BJ (cell line): ENCODE data around the gene BCOR. TPM values are rescaled to one million over a fixed set of nuclear protein-coding genes. Genes with fewer than 3 reads are reported as not detected.

ENCODE experiments used
- CTCF ChIA-PET: fragments of 350-600 bp; formaldehyde crosslinking; extraction: SDS; loops from one replicate; lab custom pipeline; 2021; ENCODE audit warnings: antibody characterized with exemption, inconsistent platforms; lab: Yijun Ruan, JAX
- POLR2A ChIA-PET: fragments of 300-600 bp; sonication (Branson Sonifier 250); formaldehyde crosslinking; extraction: SDS; loops from one replicate; lab custom pipeline; 2021; ENCODE audit warnings: antibody characterized with exemption; lab: Charles Lee
- DNase-seq: peaks from one replicate; pipeline ENCODE4 v3.0.0-alpha.2; 2011; ENCODE audit warnings: low read depth
- H3K27me3 ChIP-seq: 2 replicates; pipeline ENCODE4 v1.6.0; 2011; ENCODE audit warnings: low read length; ENCODE audit not compliant: control insufficient read depth, insufficient read depth
- H3K36me3 ChIP-seq: 2 replicates; pipeline ENCODE4 v1.5.1; 2011; ENCODE audit warnings: low read length; ENCODE audit not compliant: control insufficient read depth, insufficient read depth
- H3K4me3 ChIP-seq: 2 replicates; pipeline ENCODE4 v1.5.1; 2011; ENCODE audit warnings: low read depth, mild to moderate bottlenecking, control low read depth, low read length
- polyA plus RNA-seq: library from polyadenylated mRNA; depleted of rRNA; stranded (reverse); fragments of >200 nt; gene quantifications from 2 replicates; pipeline ENCODE4 v1.2.3, GENCODE V29; 2011
- TF ChIP-seq, protein P1 (sequence below): IDR thresholded peaks from 2 replicates; pipeline ENCODE4 v1.5.1; 2011; ENCODE audit warnings: low read depth, mild to moderate bottlenecking, control low read depth, inconsistent platforms, low read length, moderate library complexity; ENCODE audit not compliant: insufficient read depth

The BCOR gene
- polyA plus RNA-seq, 1 experiment = 5.6 TPM

DNA sequence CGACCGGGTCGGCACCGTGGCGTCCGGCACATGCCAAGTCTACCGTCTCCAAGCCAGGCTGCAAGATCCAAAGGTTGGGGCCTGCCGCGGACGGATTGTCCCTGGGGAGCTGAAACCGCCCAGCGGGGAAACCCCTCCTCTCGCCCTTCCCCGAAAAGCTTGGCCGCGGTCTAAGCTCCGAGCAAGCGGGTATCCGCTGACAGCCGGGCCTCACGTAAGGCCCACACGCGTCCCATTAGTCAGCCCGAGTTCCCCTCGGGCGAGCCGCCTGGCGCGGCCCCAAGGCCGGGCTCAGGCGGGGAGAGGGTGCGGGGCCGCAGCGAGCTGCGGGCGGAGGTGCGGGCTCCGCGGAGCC lies 6.8 kb upstream of the BCOR start:
- CTCF ChIA-PET = interaction anchor here (0.8 to 1.1 kb wide), 3 partner anchors 84 to 452 kb away, joined by 3 to 4 read pairs (median 3); no protein-coding TSS in a partner anchor
- Histone ChIP-seq H3K27me3 (no peaks in the 10 kb centered on the region), H3K36me3 (no peaks in the 10 kb centered on the region), H3K4me3 (peak overlapping the region; percentile 42)
- no peak for DNase-seq
- POLR2A ChIA-PET = no interaction called here
- TF ChIP-seq, protein P1, sequence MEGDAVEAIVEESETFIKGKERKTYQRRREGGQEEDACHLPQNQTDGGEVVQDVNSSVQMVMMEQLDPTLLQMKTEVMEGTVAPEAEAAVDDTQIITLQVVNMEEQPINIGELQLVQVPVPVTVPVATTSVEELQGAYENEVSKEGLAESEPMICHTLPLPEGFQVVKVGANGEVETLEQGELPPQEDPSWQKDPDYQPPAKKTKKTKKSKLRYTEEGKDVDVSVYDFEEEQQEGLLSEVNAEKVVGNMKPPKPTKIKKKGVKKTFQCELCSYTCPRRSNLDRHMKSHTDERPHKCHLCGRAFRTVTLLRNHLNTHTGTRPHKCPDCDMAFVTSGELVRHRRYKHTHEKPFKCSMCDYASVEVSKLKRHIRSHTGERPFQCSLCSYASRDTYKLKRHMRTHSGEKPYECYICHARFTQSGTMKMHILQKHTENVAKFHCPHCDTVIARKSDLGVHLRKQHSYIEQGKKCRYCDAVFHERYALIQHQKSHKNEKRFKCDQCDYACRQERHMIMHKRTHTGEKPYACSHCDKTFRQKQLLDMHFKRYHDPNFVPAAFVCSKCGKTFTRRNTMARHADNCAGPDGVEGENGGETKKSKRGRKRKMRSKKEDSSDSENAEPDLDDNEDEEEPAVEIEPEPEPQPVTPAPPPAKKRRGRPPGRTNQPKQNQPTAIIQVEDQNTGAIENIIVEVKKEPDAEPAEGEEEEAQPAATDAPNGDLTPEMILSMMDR = no peak

DNA sequence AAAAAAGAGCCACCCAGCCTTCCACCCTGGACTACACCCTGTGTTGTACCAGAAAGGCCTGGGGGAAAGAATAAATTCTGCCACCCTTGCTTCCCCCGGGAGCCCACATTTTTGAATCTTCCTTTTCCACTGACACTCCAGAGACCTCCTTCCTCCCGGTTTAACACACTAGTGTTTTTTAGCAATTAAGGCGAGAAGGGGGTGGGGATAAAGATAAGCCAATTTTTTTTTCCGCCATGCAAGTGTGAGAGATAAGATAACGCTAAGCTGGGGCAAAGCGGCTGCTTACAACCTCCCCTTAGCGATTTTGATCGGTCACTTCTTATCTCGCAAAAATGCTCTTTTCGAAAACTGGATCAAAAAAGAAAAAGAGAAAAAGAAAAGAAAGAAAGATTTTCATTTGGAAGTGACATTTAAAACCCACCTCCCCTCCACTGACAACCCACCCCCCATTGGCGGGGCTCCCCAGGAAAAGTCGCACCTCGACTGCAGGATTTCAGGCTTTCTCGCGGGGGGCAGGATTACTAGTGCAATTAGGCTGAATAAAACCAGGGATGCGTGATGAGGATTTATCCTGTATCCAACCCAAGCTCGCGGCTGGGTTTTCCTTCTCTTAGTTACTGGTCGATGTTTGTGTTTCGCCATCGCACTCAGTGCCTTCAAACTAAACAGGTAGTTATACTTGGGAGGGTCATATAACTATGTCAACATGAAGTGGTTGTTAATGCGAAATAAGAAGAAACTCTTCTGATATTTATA lies 6.0 kb upstream of the BCOR start:
- ChIA-PET POLR2A (no interaction called here), CTCF (interaction anchor here (0.7 to 0.8 kb wide), 2 partner anchors 85 to 287 kb away, joined by 3 read pairs; no protein-coding TSS in a partner anchor)
- TF ChIP-seq, protein P1 = no peak
- no peaks in the 10 kb centered on the region for H3K36me3 ChIP-seq
- no peak overlapping the region for H3K4me3 ChIP-seq
- H3K27me3 ChIP-seq = no peaks in the 10 kb centered on the region
- no peak for DNase-seq

DNA sequence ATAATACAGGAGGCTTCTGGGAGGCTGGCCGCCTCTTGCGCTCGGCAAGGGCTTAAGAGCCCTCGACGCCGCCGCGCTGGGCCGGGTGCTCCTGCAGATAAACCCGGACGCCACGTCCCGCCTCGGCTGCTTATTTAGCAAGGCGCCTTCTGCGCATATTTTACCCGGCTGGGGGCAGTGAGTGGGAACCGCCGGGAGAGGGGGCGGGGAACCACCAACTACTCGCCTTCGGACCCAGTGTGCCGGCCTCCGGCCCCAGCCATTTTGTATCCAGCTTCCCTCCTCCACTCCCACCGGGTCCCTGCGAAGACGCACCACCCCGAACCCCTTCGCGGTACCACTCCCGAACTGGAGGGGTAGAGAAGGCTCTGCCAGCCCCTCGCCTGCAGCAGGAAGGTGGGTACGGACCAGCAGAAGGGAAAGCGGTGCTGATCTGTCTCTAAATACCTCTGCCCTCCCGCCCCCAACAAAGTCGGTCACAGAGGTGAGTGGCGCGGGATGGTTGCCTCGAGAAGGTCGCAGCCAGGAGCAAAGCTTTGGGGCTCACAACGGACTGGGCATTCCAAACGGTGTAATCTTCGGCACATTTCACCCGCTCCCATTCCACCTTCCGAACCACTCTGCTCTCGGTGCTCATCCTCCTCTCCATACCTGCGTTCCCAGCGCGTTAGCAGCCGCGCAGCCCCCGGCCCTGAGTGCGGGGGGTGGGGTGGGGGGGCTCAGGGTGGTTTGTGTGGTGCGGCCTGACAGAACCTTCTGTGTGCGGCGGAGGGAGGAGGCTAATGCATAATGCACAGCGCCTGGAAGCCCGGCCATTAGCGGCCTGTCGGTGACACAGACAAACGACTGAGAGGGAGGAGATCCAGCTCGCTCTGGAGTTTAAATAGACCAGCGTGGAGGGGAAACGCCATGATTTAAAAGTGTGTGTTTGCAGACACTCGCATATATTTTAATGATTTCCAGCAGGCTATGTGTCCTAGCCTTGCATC lies 4.9 kb upstream of the BCOR start:
- H3K4me3 ChIP-seq = no peak overlapping the region
- CTCF ChIA-PET = interaction anchor here (0.7 kb wide), 1 partner anchor 286 kb away, joined by 3 read pairs; no protein-coding TSS in a partner anchor
- no peaks in the 10 kb centered on the region for H3K27me3 ChIP-seq
- no peaks in the 10 kb centered on the region for H3K36me3 ChIP-seq
- TF ChIP-seq, protein P1 = no peak
- POLR2A ChIA-PET = no interaction called here
- no peak for DNase-seq

DNA sequence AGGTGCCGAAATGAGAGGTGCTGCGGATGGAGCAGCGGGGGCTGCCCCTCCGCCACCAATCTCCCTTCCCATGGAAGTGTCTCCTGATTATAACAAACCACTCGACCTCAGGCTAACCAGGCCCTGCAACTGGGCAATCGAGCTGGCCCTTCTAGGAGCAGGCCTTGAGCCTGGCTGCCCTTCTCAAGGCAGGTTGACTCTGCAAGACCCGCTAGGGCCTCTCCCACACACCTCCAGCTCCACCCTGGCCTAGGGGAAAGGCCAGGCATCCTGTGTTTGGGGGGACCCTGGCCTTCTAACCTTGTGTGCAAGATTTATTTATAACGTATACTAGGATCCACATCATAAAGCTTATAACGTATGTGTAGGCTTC lies 3.7 kb upstream of the BCOR start:
- Histone ChIP-seq H3K4me3 (no peak overlapping the region), H3K36me3 (no peaks in the 10 kb centered on the region), H3K27me3 (no peaks in the 10 kb centered on the region)
- ChIA-PET CTCF (no interaction called here), POLR2A (no interaction called here)
- TF ChIP-seq, protein P1 = no peak
- DNase-seq = no peak
